ENCODE results near the gene INPP5A. TPM values are rescaled to one million over a fixed set of nuclear protein-coding genes. Genes with fewer than 3 reads are reported as not detected.
"Not testable (repeated sequence)": the region's sequence is repeated elsewhere in the genome, so short reads cannot be mapped to it uniquely, and the experiment has no call there.

INPP5A gene
- total RNA-seq, 1 donor from 2014 or later = 41.0 TPM

DNA sequence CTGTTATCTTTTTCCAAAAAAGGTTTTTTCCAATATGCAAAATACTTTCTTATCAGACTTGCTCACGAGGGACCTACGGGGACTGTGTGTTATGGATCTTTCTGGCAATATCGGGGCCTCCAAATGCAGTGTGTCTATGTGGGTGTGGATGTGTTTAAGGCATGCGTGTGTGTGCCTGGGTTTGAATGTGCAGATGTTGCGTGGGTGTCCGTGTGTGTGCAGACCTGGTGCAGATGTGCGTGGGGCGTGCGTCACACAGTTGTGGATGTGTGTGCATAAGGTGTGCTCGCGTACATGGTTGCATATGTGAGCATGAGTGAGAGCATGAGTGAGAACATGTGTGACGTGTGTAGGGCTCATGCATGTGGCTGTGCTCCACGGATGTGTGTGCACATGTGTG lies 228.7 kb downstream of the INPP5A start:
- DNase-seq (ENCODE audit: low spot score in 2 of 2, unreplicated experiment in 2 of 2) = no peak
- Mint-ChIP-seq H3K9me3 (peaks cover 9% of the 10 kb centered on the region), H3K4me3 (no peak overlapping the region), H3K27me3 (ENCODE audit: low read depth) (no peaks in the 10 kb centered on the region), H3K27ac (no peak overlapping the region), H3K36me3 (peaks cover 47% of the 10 kb centered on the region), H3K4me1 (no peaks in the 10 kb centered on the region)
- TF ChIP-seq, protein P1, sequence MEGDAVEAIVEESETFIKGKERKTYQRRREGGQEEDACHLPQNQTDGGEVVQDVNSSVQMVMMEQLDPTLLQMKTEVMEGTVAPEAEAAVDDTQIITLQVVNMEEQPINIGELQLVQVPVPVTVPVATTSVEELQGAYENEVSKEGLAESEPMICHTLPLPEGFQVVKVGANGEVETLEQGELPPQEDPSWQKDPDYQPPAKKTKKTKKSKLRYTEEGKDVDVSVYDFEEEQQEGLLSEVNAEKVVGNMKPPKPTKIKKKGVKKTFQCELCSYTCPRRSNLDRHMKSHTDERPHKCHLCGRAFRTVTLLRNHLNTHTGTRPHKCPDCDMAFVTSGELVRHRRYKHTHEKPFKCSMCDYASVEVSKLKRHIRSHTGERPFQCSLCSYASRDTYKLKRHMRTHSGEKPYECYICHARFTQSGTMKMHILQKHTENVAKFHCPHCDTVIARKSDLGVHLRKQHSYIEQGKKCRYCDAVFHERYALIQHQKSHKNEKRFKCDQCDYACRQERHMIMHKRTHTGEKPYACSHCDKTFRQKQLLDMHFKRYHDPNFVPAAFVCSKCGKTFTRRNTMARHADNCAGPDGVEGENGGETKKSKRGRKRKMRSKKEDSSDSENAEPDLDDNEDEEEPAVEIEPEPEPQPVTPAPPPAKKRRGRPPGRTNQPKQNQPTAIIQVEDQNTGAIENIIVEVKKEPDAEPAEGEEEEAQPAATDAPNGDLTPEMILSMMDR (IDR thresholded peaks at IDR 0.05; ENCODE audit: unreplicated experiment) = no peak

- H3K27me3 Mint-ChIP-seq (ENCODE audit: low read depth) = no peaks in the 10 kb centered on the region
- H3K9me3 Mint-ChIP-seq = no peaks in the 10 kb centered on the region
- no peak overlapping the region for H3K27ac Mint-ChIP-seq
- H3K36me3 Mint-ChIP-seq = peaks cover 38% of the 10 kb centered on the region
- DNase-seq (ENCODE audit: low spot score in 2 of 2, unreplicated experiment in 2 of 2) = no peak
- H3K4me1 Mint-ChIP-seq = no peaks in the 10 kb centered on the region
- TF ChIP-seq, protein P1 (IDR thresholded peaks at IDR 0.05; ENCODE audit: unreplicated experiment) = no peak
- H3K4me3 Mint-ChIP-seq = no peak overlapping the region
These were observed 231.0 kb downstream of the INPP5A start for GRCh38 chr10:132768346-132769248.

DNA sequence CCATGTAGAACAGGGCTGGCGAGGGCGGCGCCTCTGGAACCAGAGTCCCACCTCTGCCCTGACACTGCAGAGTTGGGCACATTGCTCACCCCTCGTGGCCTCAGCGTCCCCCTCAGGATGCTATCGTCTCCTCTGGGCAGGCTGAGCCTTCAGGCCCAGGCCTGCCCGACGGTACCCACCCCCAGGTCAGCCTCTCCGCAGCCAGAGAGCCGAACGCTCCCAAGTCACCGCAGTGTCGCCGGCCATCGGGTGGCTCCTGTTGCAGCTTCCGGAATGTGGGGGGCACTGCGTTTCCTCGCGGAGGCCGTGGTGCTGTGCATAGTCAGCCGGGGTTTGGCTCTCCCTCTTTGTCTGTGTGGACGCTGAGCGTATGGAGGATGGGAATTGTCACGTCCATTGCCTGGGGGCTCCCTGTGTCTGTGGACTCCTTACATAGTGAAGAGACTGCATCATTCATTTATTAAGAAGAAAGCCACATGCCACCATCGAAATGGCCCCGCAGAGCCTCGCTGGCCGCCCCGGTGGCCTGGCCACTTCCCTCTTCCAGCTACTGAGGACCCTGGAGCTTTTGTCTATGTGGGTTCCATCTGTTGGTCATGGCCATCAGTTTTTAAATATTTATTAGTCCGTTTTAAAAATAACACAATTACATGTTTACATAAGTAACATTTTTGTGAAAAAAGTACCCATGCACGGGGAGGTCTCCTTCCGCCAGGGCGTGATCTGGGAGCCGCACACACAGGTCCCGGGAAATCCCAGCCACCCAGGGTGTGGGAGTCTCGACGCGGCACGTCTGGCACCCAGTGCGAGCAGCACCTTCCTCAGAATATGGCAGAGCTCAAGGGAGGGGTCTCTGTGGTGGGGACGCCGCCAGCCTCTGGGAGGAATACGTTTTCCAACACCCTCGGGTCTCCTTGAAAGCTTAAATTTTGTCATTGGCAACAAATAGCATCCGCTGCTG lies 232.8 kb downstream of the INPP5A start:
- Mint-ChIP-seq H3K27ac (no peak overlapping the region), H3K36me3 (peaks cover 40% of the 10 kb centered on the region), H3K27me3 (ENCODE audit: low read depth) (no peaks in the 10 kb centered on the region), H3K4me3 (no peak overlapping the region), H3K4me1 (no peaks in the 10 kb centered on the region), H3K9me3 (no peaks in the 10 kb centered on the region)
- TF ChIP-seq, protein P1 (IDR thresholded peaks at IDR 0.05; ENCODE audit: unreplicated experiment) = no peak
- no peak for DNase-seq (ENCODE audit: low spot score in 2 of 2, unreplicated experiment in 2 of 2)

- not testable (repeated sequence) for H3K27ac Mint-ChIP-seq; H3K9me3 Mint-ChIP-seq; H3K4me3 Mint-ChIP-seq; H3K27me3 Mint-ChIP-seq (ENCODE audit: low read depth); H3K4me1 Mint-ChIP-seq; DNase-seq (ENCODE audit: low spot score in 2 of 2, unreplicated experiment in 2 of 2)
- peaks cover 32% of the 10 kb centered on the region for H3K36me3 Mint-ChIP-seq
These were observed 235.2 kb downstream of the INPP5A start for GRCh38 chr10:132772816-132773215.

DNA sequence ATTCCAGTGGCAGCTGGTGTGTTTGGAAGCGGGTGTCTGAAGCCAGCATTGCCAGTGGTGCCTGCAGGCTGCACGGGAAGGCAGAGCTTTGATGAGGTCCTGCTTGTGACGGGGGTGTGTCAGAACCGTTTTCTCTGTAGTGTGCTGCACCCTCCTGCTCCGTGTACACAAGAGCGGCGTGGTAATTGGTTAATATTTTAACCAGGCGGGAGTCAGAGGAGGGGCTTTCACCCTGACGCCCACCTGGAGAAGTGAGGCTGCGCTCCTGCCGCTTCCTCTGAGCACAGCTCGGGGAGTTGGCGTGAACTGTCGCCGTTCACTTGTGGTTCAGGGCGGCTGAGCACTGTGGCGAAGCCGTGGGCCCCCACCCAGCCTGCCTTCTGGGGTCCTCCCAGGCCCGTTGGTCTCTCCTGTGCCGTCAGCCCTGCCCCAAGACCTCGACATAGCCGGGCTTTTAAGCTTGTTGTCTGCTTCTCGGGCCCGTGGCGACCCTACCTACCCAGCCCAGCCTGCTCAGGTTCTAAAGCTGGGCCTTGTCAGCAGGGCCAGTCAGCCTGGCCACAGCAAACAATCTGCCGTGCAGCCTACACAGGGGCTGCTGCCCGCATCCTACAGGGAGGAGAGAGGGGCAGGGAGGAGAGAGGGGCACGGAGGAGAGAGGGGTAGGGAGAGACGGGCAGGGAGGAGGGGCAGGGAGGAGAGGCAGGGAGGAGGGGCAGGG lies 236.8 kb downstream of the INPP5A start:
- no peak for DNase-seq (ENCODE audit: low spot score in 2 of 2, unreplicated experiment in 2 of 2)
- no peak overlapping the region for H3K27ac Mint-ChIP-seq
- no peaks in the 10 kb centered on the region for H3K9me3 Mint-ChIP-seq

More for the DNA sequence above, 236.8 kb downstream of the INPP5A start:
- TF ChIP-seq, protein P1 (IDR thresholded peaks at IDR 0.05; ENCODE audit: unreplicated experiment) = no peak
- H3K4me1 Mint-ChIP-seq = no peaks in the 10 kb centered on the region
- peaks cover 17% of the 10 kb centered on the region for H3K36me3 Mint-ChIP-seq
- H3K27me3 Mint-ChIP-seq (ENCODE audit: low read depth) = no peaks in the 10 kb centered on the region
- H3K4me3 Mint-ChIP-seq = no peak overlapping the region

All from mesothelial cell of epicardium (in vitro differentiated cells).